H1 (cell line): ENCODE data around the gene DOK7. TPM values are rescaled to one million over a fixed set of nuclear protein-coding genes. Genes with fewer than 3 reads are reported as not detected.
"Not testable (repeated sequence)": the region's sequence is repeated elsewhere in the genome, so short reads cannot be mapped to it uniquely, and the experiment has no call there.

ENCODE experiments used
- CTCF ChIA-PET: fragments of 300-600 bp; sonication (Branson Sonifier 250); formaldehyde crosslinking; loops from one replicate; lab custom pipeline; 2021; ENCODE audit not compliant: partially characterized antibody; lab: Charles Lee
- POLR2A ChIA-PET: fragments of 300-600 bp; sonication (Branson Sonifier 250); formaldehyde crosslinking; loops from one replicate; lab custom pipeline; 2021; ENCODE audit warnings: inconsistent platforms; ENCODE audit not compliant: partially characterized antibody; lab: Charles Lee
- DNase-seq, 2 experiments: peaks; one replicate each; pipeline versions ENCODE4 v3.0.0 to v3.0.0-alpha.2; 2010 to 2022; ENCODE audit warnings: low spot score in 2 of 2, low read depth in 1 of 2, mixed read lengths in 1 of 2
- FAIRE-seq: peaks from 2 replicates; lab custom pipeline; 2011; peaks lifted over from hg19 to GRCh38; lab: Jason Lieb, UNC
- H2AFZ ChIP-seq: 2 replicates; pipeline ENCODE4 v1.8.1; 2012; ENCODE audit warnings: low read length, inconsistent platforms
- H2AK5ac ChIP-seq: 2 replicates; pipeline ENCODE4 v1.6.1; 2013; ENCODE audit warnings: low read depth, low read length
- H2BK120ac ChIP-seq: replicated peaks from 2 replicates; pipeline ENCODE3; 2013; ENCODE audit warnings: low read depth, low read length, inconsistent platforms
- H2BK12ac ChIP-seq: 2 replicates; pipeline ENCODE4 v1.6.1; 2013; ENCODE audit warnings: low read depth, low read length
- H2BK15ac ChIP-seq: 2 replicates; pipeline ENCODE4 v1.6.1; 2013; ENCODE audit warnings: low read length
- H2BK20ac ChIP-seq: 2 replicates; pipeline ENCODE4 v1.6.1; 2013; ENCODE audit warnings: low read length
- H2BK5ac ChIP-seq: 2 replicates; pipeline ENCODE4 v1.6.1; 2013; ENCODE audit warnings: low read depth, low read length
- H3K14ac ChIP-seq: 2 replicates; pipeline ENCODE4 v1.6.1; 2013; ENCODE audit warnings: inconsistent platforms; ENCODE audit not compliant: insufficient read length
- H3K18ac ChIP-seq: 2 replicates; pipeline ENCODE4 v1.6.1; 2013; ENCODE audit warnings: low read length; ENCODE audit errors: extremely low read depth
- H3K23ac ChIP-seq: 2 replicates; pipeline ENCODE4 v1.6.1; 2013; ENCODE audit warnings: inconsistent platforms; ENCODE audit not compliant: insufficient read length
- H3K23me2 ChIP-seq: 2 replicates; pipeline ENCODE4 v1.6.1; 2013; ENCODE audit warnings: low read depth, low read length
- H3K27ac ChIP-seq: 2 replicates; pipeline ENCODE4 v1.6.1; 2011; ENCODE audit warnings: low read depth, low read length, inconsistent platforms
- H3K27me3 ChIP-seq, 4 experiments: replicated peaks in 1 of 4; 1 replicate in 1 of 4; 2 replicates in 3 of 4; pipeline versions ENCODE4 v1.6.1 to v1.8.1; 2011 to 2013; ENCODE audit warnings: low read length in 3 of 4, mild to moderate bottlenecking in 3 of 4, inconsistent platforms in 2 of 4, mixed read lengths in 2 of 4, moderate library complexity in 1 of 4; ENCODE audit not compliant: control insufficient read depth in 3 of 4, insufficient read depth in 3 of 4; ENCODE audit errors: extremely low read depth in 1 of 4
- H3K36me3 ChIP-seq, 4 experiments: 2 replicates each; pipeline versions ENCODE4 v1.6.1 to v1.8.1; 2011 to 2013; ENCODE audit warnings: mild to moderate bottlenecking in 4 of 4, low read length in 3 of 4, moderate library complexity in 2 of 4, control low read depth in 1 of 4, inconsistent platforms in 1 of 4; ENCODE audit not compliant: insufficient read depth in 4 of 4, control insufficient read depth in 2 of 4
- H3K4ac ChIP-seq: replicated peaks from 2 replicates; pipeline ENCODE3; 2013; ENCODE audit warnings: low read length, low read depth, mixed read lengths, inconsistent platforms; ENCODE audit not compliant: insufficient read length
- H3K4me1 ChIP-seq, 4 experiments: replicated peaks in 1 of 4; 1 replicate in 1 of 4; 2 replicates in 3 of 4; pipeline versions ENCODE4 v1.6.1 to v1.8.1; 2011 to 2013; ENCODE audit warnings: low read length in 3 of 4, inconsistent platforms in 2 of 4, mixed read lengths in 1 of 4; ENCODE audit not compliant: insufficient read depth in 4 of 4, control insufficient read depth in 3 of 4
- H3K4me2 ChIP-seq, 2 experiments: 2 replicates each; pipeline versions ENCODE4 v1.6.1 to v1.8.1; 2011 to 2013; ENCODE audit warnings: low read depth in 2 of 2, low read length in 2 of 2, control low read depth in 1 of 2, inconsistent platforms in 1 of 2, mild to moderate bottlenecking in 1 of 2; ENCODE audit not compliant: insufficient read depth in 1 of 2
- H3K4me3 ChIP-seq, 4 experiments: fragments of 200-600, 300-600 bp in 1 of 4; sonication (generic), shearing (Covaris generic), sonication (Bioruptor Twin) in 1 of 4; 2 replicates each; pipeline versions ENCODE4 v1.5.1 to v1.8.1; 2011 to 2016; ENCODE audit warnings: low read length in 4 of 4, low read depth in 3 of 4, control low read depth in 2 of 4, inconsistent platforms in 2 of 4, mild to moderate bottlenecking in 2 of 4, mixed read lengths in 1 of 4, moderate library complexity in 1 of 4; ENCODE audit not compliant: insufficient read depth in 2 of 4; ENCODE audit errors: extremely low read depth in 1 of 4
- H3K56ac ChIP-seq: replicated peaks from 2 replicates; pipeline ENCODE3; 2013; ENCODE audit warnings: low read depth, mild to moderate bottlenecking, mixed read lengths, low read length, inconsistent platforms; ENCODE audit not compliant: insufficient read length
- H3K79me1 ChIP-seq: 2 replicates; pipeline ENCODE4 v1.6.1; 2013; ENCODE audit warnings: low read depth, low read length, control low read depth
- H3K79me2 ChIP-seq, 2 experiments: 2 replicates each; pipeline versions ENCODE4 v1.6.1 to v1.8.1; 2012 to 2013; ENCODE audit warnings: low read length in 2 of 2, mild to moderate bottlenecking in 2 of 2, inconsistent platforms in 1 of 2; ENCODE audit not compliant: insufficient read depth in 2 of 2, control insufficient read depth in 1 of 2
- H3K9ac ChIP-seq, 4 experiments: replicated peaks in 1 of 4; 1 replicate in 1 of 4; 2 replicates in 3 of 4; pipeline versions ENCODE4 v1.6.1 to v1.8.1; 2011 to 2013; ENCODE audit warnings: low read depth in 3 of 4, low read length in 3 of 4, control low read depth in 2 of 4, mild to moderate bottlenecking in 2 of 4, moderate library complexity in 2 of 4, inconsistent platforms in 1 of 4; ENCODE audit errors: extremely low read depth in 1 of 4
- H3K9me3 ChIP-seq, 2 experiments: 2 replicates each; pipeline versions ENCODE4 v1.6.1 to v1.8.1; 2012 to 2013; ENCODE audit warnings: mild to moderate bottlenecking in 2 of 2, moderate library complexity in 2 of 2, control low read depth in 1 of 2, inconsistent platforms in 1 of 2, low read depth in 1 of 2, low read length in 1 of 2, mixed read lengths in 1 of 2; ENCODE audit not compliant: insufficient read depth in 2 of 2
- H4K20me1 ChIP-seq, 2 experiments: replicated peaks in 1 of 2; 2 replicates each; pipeline versions ENCODE3 to v1.8.1; 2011 to 2013; ENCODE audit warnings: inconsistent platforms in 2 of 2, low read length in 2 of 2, mild to moderate bottlenecking in 1 of 2; ENCODE audit not compliant: insufficient read depth in 2 of 2, control insufficient read depth in 1 of 2
- H4K5ac ChIP-seq: 2 replicates; pipeline ENCODE4 v1.6.1; 2013; ENCODE audit warnings: low read length, low read depth, mixed read lengths, inconsistent platforms; ENCODE audit not compliant: insufficient read length
- H4K8ac ChIP-seq: 2 replicates; pipeline ENCODE4 v1.8.0; 2013; ENCODE audit warnings: mild to moderate bottlenecking, moderate library complexity, low read length, inconsistent platforms; ENCODE audit not compliant: insufficient read depth; ENCODE audit errors: extremely low read depth
- H4K91ac ChIP-seq: replicated peaks from 2 replicates; pipeline ENCODE3; 2013; ENCODE audit warnings: low read length, mixed read lengths, inconsistent platforms; ENCODE audit not compliant: insufficient read length
- WGBS, 2 experiments: shearing (Covaris generic) in 1 of 2; methylation state at CpG; one replicate each; pipeline versions ENCODE4 v1.1.6 to v1.1.7; 2013 to 2015; ENCODE audit warnings: low lambda C conversion rate in 2 of 2, mixed read lengths in 2 of 2, inconsistent platforms in 1 of 2, low coverage in 1 of 2, missing lambda C conversion rate in 1 of 2; ENCODE audit not compliant: insufficient replicate concordance in 2 of 2, insufficient coverage in 1 of 2, insufficient read length in 1 of 2; ENCODE audit errors: extremely low coverage in 1 of 2, missing lambda C conversion rate in 1 of 2; 5-methylcytosine and 5-hydroxymethylcytosine counted together
- polyA plus RNA-seq, 7 experiments: library from polyadenylated mRNA; depleted of rRNA in 3 of 7; stranded (reverse) in 5 of 7; unstranded in 2 of 7; fragments of >200 nt in 5 of 7; fragments of 200-250 nt in 2 of 7; gene quantifications; 1 replicate in 5 of 7; 2 replicates in 1 of 7; 4 replicates in 1 of 7; pipeline versions ENCODE4 v1.2.1 to v1.2.3, GENCODE V29; 2011 to 2013; ENCODE audit warnings: missing spikeins in 2 of 7, mixed read lengths in 2 of 7
- total RNA-seq: library from RNA; stranded (reverse); fragmentation: NEBNext Ultra II Directional; extraction: Animal tissue kit (Norgen Biotek cat#: 25700); gene quantifications from 2 replicates; pipeline ENCODE4 v1.2.1, GENCODE V29; 2021

Gene DOK7
- total and polyA plus RNA-seq, 2 of the 8 experiments (the other 6 are each of a cell fraction or from before 2014, with no cell fraction given), result 0.32 TPM; not detected in 1

GRCh38 chr4:3511601-3512000 is 48.5 kb downstream of the DOK7 start:
- H3K9ac ChIP-seq, H4K91ac ChIP-seq, POLR2A ChIA-PET, H3K79me1 ChIP-seq, FAIRE-seq, H3K18ac ChIP-seq, H3K4me2 ChIP-seq, H2BK12ac ChIP-seq, H2AK5ac ChIP-seq, H3K9me3 ChIP-seq, H2BK5ac ChIP-seq, H2BK20ac ChIP-seq, DNase-seq, H3K4me1 ChIP-seq, H3K23me2 ChIP-seq, H3K4me3 ChIP-seq, H2BK15ac ChIP-seq, H2AFZ ChIP-seq, H4K8ac ChIP-seq, H3K56ac ChIP-seq, H3K23ac ChIP-seq, H3K79me2 ChIP-seq, H4K5ac ChIP-seq, H3K27ac ChIP-seq, H2BK120ac ChIP-seq, H3K4ac ChIP-seq, H3K27me3 ChIP-seq, H3K14ac ChIP-seq: not testable (repeated sequence)
- CTCF ChIA-PET, result interaction anchor here (4.2 to 5.8 kb wide), 3 partner anchors 15 to 31 kb away, joined by 32 to 48 read pairs (median 43); no protein-coding TSS in a partner anchor
- H3K36me3 ChIP-seq, result peaks cover 12 to 57% (median 41%) of the 10 kb centered on the region in 4 experiments; a peak in 7 of 8 replicates
- peaks cover 10 to 34% of the 10 kb centered on the region in 2 experiments for H4K20me1 ChIP-seq
- 92% methylated on average over 16 of the region's 27 CpGs; no CpG with 5 or more reads in 1 of the 2 experiments for WGBS, 2 experiments
